Astrocyte of the hippocampus (primary cell): ENCODE results near the gene RYR2.
"Not testable (repeated sequence)": the region's sequence is repeated elsewhere in the genome, so short reads cannot be mapped to it uniquely, and the experiment has no call there.

ENCODE experiments used
- DNase-seq: peaks from one replicate; pipeline ENCODE4 v3.0.0; 2011; ENCODE audit warnings: low read depth, low spot score

Gene RYR2

GRCh38 chr1:237786066-237786719, 744.2 kb downstream of the RYR2 start:
- DNase-seq: peak; percentile 8

- no peak for DNase-seq
These were observed 746.1 kb downstream of the RYR2 start for GRCh38 chr1:237788069-237788468.

GRCh38 chr1:237789619-237790018, 747.6 kb downstream of the RYR2 start:
- no peak for DNase-seq

GRCh38 chr1:237791592-237791991, 749.6 kb downstream of the RYR2 start:
- no peak for DNase-seq

GRCh38 chr1:237792149-237792548, 750.2 kb downstream of the RYR2 start:
- no peak for DNase-seq

GRCh38 chr1:237792726-237793125, 750.7 kb downstream of the RYR2 start:
- DNase-seq: no peak

GRCh38 chr1:237794071-237794470, 752.1 kb downstream of the RYR2 start:
- DNase-seq: no peak

GRCh38 chr1:237795558-237795957, 753.6 kb downstream of the RYR2 start:
- no peak for DNase-seq

GRCh38 chr1:237799762-237800474, 757.9 kb downstream of the RYR2 start:
- DNase-seq: peak; percentile 9

- DNase-seq: no peak
These were observed 762.5 kb downstream of the RYR2 start for GRCh38 chr1:237804516-237804915.

GRCh38 chr1:237809099-237809498, 767.1 kb downstream of the RYR2 start:
- no peak for DNase-seq

- DNase-seq: no peak
These were observed 769.6 kb downstream of the RYR2 start for GRCh38 chr1:237811633-237812032.

- no peak for DNase-seq
These were observed 770.1 kb downstream of the RYR2 start for GRCh38 chr1:237812061-237812460.

- DNase-seq: peak; percentile 36
These were observed 772.4 kb downstream of the RYR2 start for GRCh38 chr1:237814319-237814924.

GRCh38 chr1:237817277-237817676, 775.3 kb downstream of the RYR2 start:
- DNase-seq: peak; percentile 41

- DNase-seq: not testable (repeated sequence)
These were observed 778.6 kb downstream of the RYR2 start for GRCh38 chr1:237820634-237821033.

GRCh38 chr1:237832858-237833257, 790.9 kb downstream of the RYR2 start:
- DNase-seq: no peak

- DNase-seq: no peak
These were observed 792.1 kb downstream of the RYR2 start for GRCh38 chr1:237834048-237834447.

- peak; percentile 49 for DNase-seq
These were observed 792.5 kb downstream of the RYR2 start for GRCh38 chr1:237834461-237834860.

GRCh38 chr1:237838320-237838719, 796.3 kb downstream of the RYR2 start:
- DNase-seq: no peak

GRCh38 chr1:237838904-237839534, 797.0 kb downstream of the RYR2 start:
- DNase-seq: no peak

- DNase-seq: no peak
These were observed 799.5 kb downstream of the RYR2 start for GRCh38 chr1:237841485-237841884.
